Measurements from ENCODE around the gene HEG1. TPM values are rescaled to one million over a fixed set of nuclear protein-coding genes. Genes with fewer than 3 reads are reported as not detected.

Gene HEG1
- total and polyA plus RNA-seq, 2 donors (not counting 3 experiments of a cell fraction or from before 2014, with no cell fraction given) = 50.1 to 106 TPM

DNA sequence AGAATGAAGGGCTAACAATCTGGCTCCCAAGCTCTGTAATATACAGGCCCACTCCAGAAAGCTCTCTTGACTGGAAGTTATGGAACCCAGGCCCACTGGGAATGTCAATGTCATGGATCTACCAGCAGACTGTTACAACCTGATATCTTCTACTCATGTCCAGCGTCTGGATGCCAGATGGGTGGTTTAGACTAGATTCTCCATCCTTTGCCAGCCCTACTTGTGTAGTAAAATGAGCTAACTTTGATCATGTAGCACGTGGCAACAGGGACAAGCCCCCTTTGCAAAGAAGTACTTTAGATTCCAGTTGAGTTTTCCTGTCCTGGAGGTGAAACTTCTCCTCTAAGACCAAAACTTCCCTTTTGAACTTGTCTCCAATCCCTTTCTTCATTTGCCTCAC, 55.1 kb downstream of the HEG1 start:
- dilution Hi-C loops (cut with MboI; ENCODE audit: extremely low pct_ligation_motif_present, low sequenced_read_pairs) = no loop called here
- DNase-seq (ENCODE audit: low read depth, low spot score) (no peak), FAIRE-seq (peak; percentile 21)
- Histone ChIP-seq H3K9me1 (replicated peaks; ENCODE audit: control insufficient read depth, extremely low read depth, insufficient read depth, low read length) (no peaks in the 10 kb centered on the region), H3K9me3 (replicated peaks; ENCODE audit: control insufficient read depth, insufficient read depth, low read length) (no peaks in the 10 kb centered on the region), H3K36me3 (ENCODE audit: control insufficient read depth in 2 of 2, extremely low read depth in 1 of 2, insufficient read depth in 2 of 2, low read length in 2 of 2) (peaks cover 19 to 34% of the 10 kb centered on the region in 2 experiments), H3K4me3 (replicated peaks in 1 of 3; ENCODE audit: insufficient read depth in 1 of 3, low read depth in 1 of 3, low read length in 3 of 3) (no peak overlapping the region), H3K4me2 (ENCODE audit: insufficient read depth, low read length) (no peak overlapping the region), H3K9ac (replicated peaks; ENCODE audit: extremely low read depth, insufficient read depth, low read length) (no peak overlapping the region), H3K4me1 (ENCODE audit: control insufficient read depth, extremely low read depth, insufficient read depth, low read length) (peaks cover 3% of the 10 kb centered on the region), H3K79me2 (ENCODE audit: control insufficient read depth, insufficient read depth, low read length) (no peaks in the 10 kb centered on the region), H4K20me1 (replicated peaks; ENCODE audit: control insufficient read depth, extremely low read depth, insufficient read depth, low read length) (no peaks in the 10 kb centered on the region), H2AFZ (ENCODE audit: low read depth, low read length) (no peak overlapping the region), H3K27me3 (ENCODE audit: control insufficient read depth in 2 of 2, insufficient read depth in 2 of 2, low read length in 2 of 2) (no peaks in the 10 kb centered on the region), H3K27ac (ENCODE audit: insufficient read depth, low read depth, low read length) (no peak overlapping the region)
- CTCF ChIA-PET = interaction anchor here (0.5 to 0.9 kb wide), 2 partner anchors 9 to 13 kb away, joined by 3 read pairs; no protein-coding TSS in a partner anchor
- intact Hi-C loops (cut with micrococcal nuclease) = loop anchor here (1.0 kb wide), 1 partner anchor 13 kb away; no protein-coding TSS in a partner anchor
- TF ChIP-seq, protein P1, sequence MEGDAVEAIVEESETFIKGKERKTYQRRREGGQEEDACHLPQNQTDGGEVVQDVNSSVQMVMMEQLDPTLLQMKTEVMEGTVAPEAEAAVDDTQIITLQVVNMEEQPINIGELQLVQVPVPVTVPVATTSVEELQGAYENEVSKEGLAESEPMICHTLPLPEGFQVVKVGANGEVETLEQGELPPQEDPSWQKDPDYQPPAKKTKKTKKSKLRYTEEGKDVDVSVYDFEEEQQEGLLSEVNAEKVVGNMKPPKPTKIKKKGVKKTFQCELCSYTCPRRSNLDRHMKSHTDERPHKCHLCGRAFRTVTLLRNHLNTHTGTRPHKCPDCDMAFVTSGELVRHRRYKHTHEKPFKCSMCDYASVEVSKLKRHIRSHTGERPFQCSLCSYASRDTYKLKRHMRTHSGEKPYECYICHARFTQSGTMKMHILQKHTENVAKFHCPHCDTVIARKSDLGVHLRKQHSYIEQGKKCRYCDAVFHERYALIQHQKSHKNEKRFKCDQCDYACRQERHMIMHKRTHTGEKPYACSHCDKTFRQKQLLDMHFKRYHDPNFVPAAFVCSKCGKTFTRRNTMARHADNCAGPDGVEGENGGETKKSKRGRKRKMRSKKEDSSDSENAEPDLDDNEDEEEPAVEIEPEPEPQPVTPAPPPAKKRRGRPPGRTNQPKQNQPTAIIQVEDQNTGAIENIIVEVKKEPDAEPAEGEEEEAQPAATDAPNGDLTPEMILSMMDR (IDR thresholded peaks at IDR 0.05; ENCODE audit: extremely low read depth in 1 of 2, insufficient read depth in 1 of 2, low read depth in 1 of 2, low read length in 2 of 2) = no peak
- TF ChIP-seq MYC (IDR thresholded peaks at IDR 0.05; ENCODE audit: low read depth, low read length) (no peak), JUN (IDR thresholded peaks at IDR 0.05; ENCODE audit: borderline replicate concordance, insufficient read depth, insufficient read length, low read depth) (no peak), GATA2 (IDR thresholded peaks at IDR 0.05; ENCODE audit: insufficient read depth, insufficient read length, low read depth, low read length) (no peak), FOS (IDR thresholded peaks at IDR 0.05; ENCODE audit: borderline replicate concordance, insufficient read depth, low read length) (no peak), POLR2AphosphoS5 (IDR thresholded peaks at IDR 0.05; ENCODE audit: insufficient read depth, low read depth, low read length) (no peak), EZH2 (IDR thresholded peaks at IDR 0.05; ENCODE audit: borderline replicate concordance, low read depth, low read length, severe bottlenecking) (no peak)
- TF ChIP-seq, protein P2, sequence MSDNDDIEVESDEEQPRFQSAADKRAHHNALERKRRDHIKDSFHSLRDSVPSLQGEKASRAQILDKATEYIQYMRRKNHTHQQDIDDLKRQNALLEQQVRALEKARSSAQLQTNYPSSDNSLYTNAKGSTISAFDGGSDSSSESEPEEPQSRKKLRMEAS (IDR thresholded peaks at IDR 0.05; ENCODE audit: insufficient read depth, insufficient read length) = no peak
- POLR2A ChIA-PET = no interaction called here
- BruUV-seq (replicated peaks) = no TSS peak
